Right cardiac atrium (tissue), 5 donors: ENCODE measurements around the gene STC2. TPM values are rescaled to one million over a fixed set of nuclear protein-coding genes. Genes with fewer than 3 reads are reported as not detected.

Source experiments
- ATAC-seq, 2 donors: fragments of 200-7000 bp; cut with Tn5 transposase; one replicate each; pipeline versions ENCODE4 v1.8.0 to v1.9.1; 2020; ENCODE audit warnings: moderate library complexity in 2 of 2, mild to moderate bottlenecking in 1 of 2
- DNase-seq, 3 donors: peaks; one replicate each; pipeline ENCODE4 v3.0.0-alpha.2; 2020
- H3K27ac ChIP-seq: one replicate; pipeline ENCODE4 v1.5.1; 2013; ENCODE audit warnings: mild to moderate bottlenecking, low read length, control low read depth, moderate library complexity
- H3K27me3 ChIP-seq: one replicate; pipeline ENCODE4 v1.6.1; 2013; ENCODE audit not compliant: control insufficient read depth, insufficient read depth
- H3K4me1 ChIP-seq: one replicate; pipeline ENCODE4 v1.6.1; 2013; ENCODE audit warnings: low read length; ENCODE audit not compliant: control insufficient read depth, insufficient read depth
- H3K4me3 ChIP-seq: one replicate; pipeline ENCODE4 v1.5.1; 2013; ENCODE audit warnings: low read length, control low read depth
- H3K9me3 ChIP-seq: one replicate; pipeline ENCODE4 v1.6.1; 2013; ENCODE audit warnings: low read length; ENCODE audit not compliant: control insufficient read depth
- WGBS: extraction: QIAGEN DNeasy Blood & Tissue Kit; methylation state at CpG from one replicate; pipeline ENCODE4 v1.1.7; 2013; 5-methylcytosine and 5-hydroxymethylcytosine counted together
- intact Hi-C, 4 donors: fragments of 100-400 bp; cut with DNase I; formaldehyde crosslinking; loops; one replicate each; pipeline versions ENCODE4 v1.11.0 to v1.14.0; 2022 to 2023
- microRNA-seq, 2 donors: library from miRNA; unstranded; fragments of <30 nt; microRNA quantifications; one replicate each; pipeline ENCODE4 v1.2.0, GENCODE V29; 2020 to 2021
- polyA plus RNA-seq: library from polyadenylated mRNA; stranded (reverse); fragments of 200-250 nt; gene quantifications from one replicate; pipeline ENCODE4 v1.2.3, GENCODE V29; 2013
- total RNA-seq, 4 donors: library from RNA; stranded (reverse); fragmentation: NEBNext Ultra II Directional; extraction: Animal tissue kit (Norgen Biotek cat#: 25700); gene quantifications; one replicate each; pipeline ENCODE4 v1.2.1, GENCODE V29; 2021
- donor health status: healthy with polysubstance abuse.
- donor health status: DM: no; HTN: yes; CAD: no.
- donor health status: DM: no; HTN: no; CAD: no.
- donor health status: DM: no; HTN: yes; CAD: no; lungs with severe emphysema.
- donor health status: DM: yes; HTN: yes; CAD: no.

STC2 gene
- total and polyA plus RNA-seq, 5 donors, result 9.4 to 13.0 (median 11.7) TPM

GRCh38 chr5:173279166-173279565, 49.0 kb downstream of the STC2 start:
- intact Hi-C loops, result loop anchor here in 3 of 4 donors (2.0 to 5.0 kb wide), 3 partner anchors 30 to 42 kb away; partner anchors contain the start of gene NKX2-5 (in 1 of the 3)
- Histone ChIP-seq H3K9me3 (no peaks in the 10 kb centered on the region), H3K4me1 (no peaks in the 10 kb centered on the region), H3K27me3 (no peaks in the 10 kb centered on the region), H3K4me3 (no peak overlapping the region), H3K27ac (peak overlapping the region; percentile 55)
- WGBS, result 96% methylated on average over 5 of the region's 5 CpGs
- DNase-seq (no peak), ATAC-seq (no peak)

GRCh38 chr5:173278641-173279040, 49.6 kb downstream of the STC2 start:
- no peaks in the 10 kb centered on the region for H3K27me3 ChIP-seq
- ATAC-seq (peak; percentile 82 to 88), DNase-seq (peak in 2 of 3 donors; percentile 75 to 82)
- intact Hi-C loops, result loop anchor here in 3 of 4 donors (2.0 to 5.0 kb wide), 3 partner anchors 30 to 41 kb away; partner anchors contain the start of gene NKX2-5 (in 1 of the 3)
- peak overlapping the region; percentile 87 for H3K27ac ChIP-seq
- no peaks in the 10 kb centered on the region for H3K9me3 ChIP-seq
- no peak overlapping the region for H3K4me3 ChIP-seq
- no peaks in the 10 kb centered on the region for H3K4me1 ChIP-seq
- WGBS, result 51% methylated on average over 5 of the region's 5 CpGs

- DNase-seq (peak; percentile 72 to 91 (median 88)), ATAC-seq (peak; percentile 89 to 90)
- Histone ChIP-seq H3K4me1 (no peaks in the 10 kb centered on the region), H3K27ac (peak overlapping the region; percentile 87), H3K27me3 (no peaks in the 10 kb centered on the region), H3K4me3 (no peak overlapping the region), H3K9me3 (no peaks in the 10 kb centered on the region)
- 36% methylated on average over 9 of the region's 9 CpGs for WGBS
- intact Hi-C loops, result loop anchor here in 3 of 4 donors (2.0 to 5.0 kb wide), 3 partner anchors 29 to 41 kb away; partner anchors contain the start of gene NKX2-5 (in 1 of the 3)
Observed at GRCh38 chr5:173278172-173278571, 50.0 kb downstream of the STC2 start.

GRCh38 chr5:173274771-173275170, 53.4 kb downstream of the STC2 start:
- ATAC-seq, result no peak
- no peaks in the 10 kb centered on the region for H3K9me3 ChIP-seq
- WGBS, result 85% methylated on average over 1 of the region's 1 CpG
- DNase-seq, result no peak
- H3K4me3 ChIP-seq, result no peak overlapping the region
- H3K27me3 ChIP-seq, result no peaks in the 10 kb centered on the region
- intact Hi-C loops, result loop anchor here in 2 of 4 donors (5.0 kb wide), 2 partner anchors 32 to 37 kb away; partner anchors contain the start of gene NKX2-5 (in 1 of the 2)
- no peaks in the 10 kb centered on the region for H3K4me1 ChIP-seq
- H3K27ac ChIP-seq, result no peak overlapping the region

- Histone ChIP-seq H3K4me3 (no peak overlapping the region), H3K27ac (peak overlapping the region; percentile 4), H3K27me3 (no peaks in the 10 kb centered on the region), H3K4me1 (no peaks in the 10 kb centered on the region), H3K9me3 (no peaks in the 10 kb centered on the region)
- 54% methylated on average over 10 of the region's 10 CpGs for WGBS
- intact Hi-C loops, result no loop called here
- DNase-seq (peak in 2 of 3 donors; percentile 52 to 68), ATAC-seq (peak in 1 of 2 donors; percentile 13)
Observed at GRCh38 chr5:173271419-173271818, 56.8 kb downstream of the STC2 start.

- H3K27ac ChIP-seq, result peak overlapping the region; percentile 96
- no peaks in the 10 kb centered on the region for H3K27me3 ChIP-seq
- H3K4me1 ChIP-seq, result no peaks in the 10 kb centered on the region
- WGBS, result 31% methylated on average over 14 of the region's 14 CpGs
- no peaks in the 10 kb centered on the region for H3K9me3 ChIP-seq
- ATAC-seq (peak; percentile 71 to 89), DNase-seq (peak; percentile 50 to 78 (median 65))
- intact Hi-C loops, result no loop called here
- no peak overlapping the region for H3K4me3 ChIP-seq
Observed at GRCh38 chr5:173268750-173269432, 59.3 kb downstream of the STC2 start.

- intact Hi-C loops, result no loop called here
- Histone ChIP-seq H3K4me3 (no peak overlapping the region), H3K27me3 (no peaks in the 10 kb centered on the region), H3K4me1 (no peaks in the 10 kb centered on the region), H3K9me3 (no peaks in the 10 kb centered on the region), H3K27ac (peak overlapping the region; percentile 16)
- peak; percentile 61 to 85 (median 77) for DNase-seq
- ATAC-seq, result peak; percentile 81 to 86
- WGBS, result 27% methylated on average over 10 of the region's 10 CpGs
Observed at GRCh38 chr5:173265433-173265832, 62.8 kb downstream of the STC2 start.

Small RNA genes lying within 50 kb of the gene (microRNA-seq; reads per million reads assigned to microRNA genes)
- gene MIR8056, result 0 reads per million in 2 donors

Other genes with a start within 250 kb of the STC2 start
- gene BNIP1, start 183.9 kb downstream of the STC2 start, total RNA-seq, result 10 to 100 TPM in 3 of 4 donors, 1 to 10 TPM in 1; 8.7 to 13.1 (median 11.0) TPM
- 12.1 TPM for gene BNIP1, start 183.9 kb downstream of the STC2 start, polyA plus RNA-seq
- 100 to 1,000 TPM; 176 to 241 (median 220) TPM for gene NKX2-5, start 93.2 kb downstream of the STC2 start, total RNA-seq
- gene NKX2-5, start 93.2 kb downstream of the STC2 start, polyA plus RNA-seq, result 250 TPM